PC-9 (cell line): ENCODE results near the gene C2CD4C. TPM values are rescaled to one million over a fixed set of nuclear protein-coding genes. Genes with fewer than 3 reads are reported as not detected.
"Not testable (repeated sequence)": the region's sequence is repeated elsewhere in the genome, so short reads cannot be mapped to it uniquely, and the experiment has no call there.

Experiments used
- BruUV-seq: library from RNA; stranded (reverse); fragments of 400-500 nt; replicated peaks from 2 replicates; lab custom pipeline; 2021; lab: Mats Ljungman, UMichigan
- CTCF ChIA-PET: fragments of 300-600 bp; sonication (Branson Sonifier 250); formaldehyde crosslinking; loops from one replicate; lab custom pipeline; 2022; ENCODE audit warnings: antibody characterized with exemption; lab: Charles Lee
- POLR2A ChIA-PET: fragments of 300-600 bp; sonication (Branson Sonifier 250); formaldehyde crosslinking; loops from one replicate; lab custom pipeline; 2022; ENCODE audit warnings: antibody characterized with exemption; ENCODE audit not compliant: unreplicated experiment; lab: Charles Lee
- DNase-seq, 2 experiments: peaks; one replicate each; pipeline versions ENCODE4 v3.0.0 to v3.0.0-alpha.2; 2015 to 2022; ENCODE audit warnings: mixed read lengths in 1 of 2
- H2AFZ ChIP-seq: fragments of 200-600 bp; sonication (generic); 2 replicates; pipeline ENCODE4 v1.8.1; 2017; ENCODE audit warnings: antibody characterized with exemption
- H3F3A ChIP-seq: fragments of 200-600 bp; sonication (generic); 2 replicates; pipeline ENCODE4 v1.8.1; 2017; ENCODE audit warnings: antibody characterized with exemption, mild to moderate bottlenecking, low read depth; ENCODE audit not compliant: insufficient read depth
- H3K27ac ChIP-seq: fragments of 200-600 bp; sonication (generic); 2 replicates; pipeline ENCODE4 v1.6.1; 2016; ENCODE audit warnings: mixed run types
- H3K27me3 ChIP-seq: fragments of 200-600 bp; sonication (generic); 2 replicates; pipeline ENCODE4 v1.6.1; 2016; ENCODE audit warnings: low read depth, mixed run types; ENCODE audit not compliant: insufficient read depth
- H3K36me3 ChIP-seq: fragments of 200-600 bp; sonication (generic); 2 replicates; pipeline ENCODE4 v1.6.1; 2016; ENCODE audit warnings: low read depth, mixed run types
- H3K4me1 ChIP-seq: fragments of 200-600 bp; sonication (generic); replicated peaks from 2 replicates; pipeline ENCODE4 v1.6.1; 2016; ENCODE audit warnings: mixed run types; ENCODE audit not compliant: insufficient read depth
- H3K4me2 ChIP-seq: fragments of 200-600 bp; sonication (generic); 2 replicates; pipeline ENCODE4 v1.6.1; 2017; ENCODE audit warnings: mixed run types
- H3K4me3 ChIP-seq: fragments of 200-600 bp; sonication (generic); 2 replicates; pipeline ENCODE4 v1.6.1; 2016; ENCODE audit warnings: mixed run types
- H3K79me2 ChIP-seq: fragments of 200-600 bp; sonication (generic); 2 replicates; pipeline ENCODE4 v1.6.1; 2017; ENCODE audit warnings: low read depth, mixed run types
- H3K9me2 ChIP-seq: fragments of 200-600 bp; sonication (generic); 2 replicates; pipeline ENCODE4 v1.8.1; 2017; ENCODE audit warnings: mild to moderate bottlenecking; ENCODE audit not compliant: insufficient read depth
- H3K9me3 ChIP-seq: fragments of 200-600 bp; sonication (generic); 2 replicates; pipeline ENCODE4 v1.8.1; 2016; ENCODE audit warnings: low read depth; ENCODE audit not compliant: insufficient read depth
- H4K20me1 ChIP-seq: fragments of 200-600 bp; sonication (generic); 2 replicates; pipeline ENCODE4 v1.8.1; 2017; ENCODE audit not compliant: insufficient read depth
- CTCF ChIP-seq: fragments of 200-600 bp; sonication (generic); conservative IDR thresholded peaks from 2 replicates; pipeline ENCODE4 v1.6.1; 2017; ENCODE audit warnings: mixed run types, antibody characterized with exemption, mild to moderate bottlenecking, moderate library complexity
- EZH2 ChIP-seq: fragments of 200-600 bp; sonication (generic); IDR thresholded peaks from 2 replicates; pipeline ENCODE4 v1.8.0; 2017; ENCODE audit warnings: antibody characterized with exemption, low read depth
- intact Hi-C: fragments of 100-400 bp; cut with micrococcal nuclease; formaldehyde crosslinking; loops from one replicate; pipeline ENCODE4 v1.10.0; 2022; ENCODE audit not compliant: unreplicated experiment
- total RNA-seq: library from RNA; stranded (reverse); gene quantifications from 2 replicates; pipeline ENCODE4 v1.2.3, GENCODE V29; 2021

Gene C2CD4C
- total RNA-seq, 1 experiment from 2014 or later: 1.2 TPM

GRCh38 chr19:395467-395866 lies 13.5 kb downstream of the C2CD4C start:
- Histone ChIP-seq H4K20me1 (no peaks in the 10 kb centered on the region), H3K27me3 (peaks cover 37% of the 10 kb centered on the region), H3K79me2 (no peaks in the 10 kb centered on the region), H3F3A (peaks cover 5% of the 10 kb centered on the region; the same call in 1 of the 2 replicates), H3K9me2 (no peaks in the 10 kb centered on the region), H2AFZ (no peak overlapping the region), H3K36me3 (no peaks in the 10 kb centered on the region), H3K4me2 (no peak overlapping the region), H3K4me3 (no peak overlapping the region), H3K4me1 (no peaks in the 10 kb centered on the region), H3K27ac (no peak overlapping the region), H3K9me3 (no peaks in the 10 kb centered on the region)
- ChIA-PET CTCF (no interaction called here), POLR2A (no interaction called here)
- intact Hi-C loops: no loop called here
- DNase-seq: no peak
- TF ChIP-seq EZH2 (no peak), CTCF (no peak)
- no TSS peak for BruUV-seq

- DNase-seq, H3K4me1 ChIP-seq, H3K79me2 ChIP-seq, H3K4me3 ChIP-seq, H4K20me1 ChIP-seq, H3K4me2 ChIP-seq, H3F3A ChIP-seq, POLR2A ChIA-PET, H3K36me3 ChIP-seq, H3K9me2 ChIP-seq, H3K27ac ChIP-seq, CTCF ChIA-PET, BruUV-seq, H2AFZ ChIP-seq, intact Hi-C loops, H3K9me3 ChIP-seq: not testable (repeated sequence)
- H3K27me3 ChIP-seq: peaks cover 43% of the 10 kb centered on the region
Measured at GRCh38 chr19:394857-395256, 14.1 kb downstream of the C2CD4C start.

- intact Hi-C loops, H3F3A ChIP-seq, H3K79me2 ChIP-seq, H3K9me2 ChIP-seq, CTCF ChIA-PET, BruUV-seq, H2AFZ ChIP-seq, DNase-seq, H3K4me2 ChIP-seq, H3K27ac ChIP-seq, H3K4me3 ChIP-seq, H3K36me3 ChIP-seq, H3K4me1 ChIP-seq, H4K20me1 ChIP-seq, H3K9me3 ChIP-seq, POLR2A ChIA-PET: not testable (repeated sequence)
- H3K27me3 ChIP-seq: peaks cover 45% of the 10 kb centered on the region
Measured at GRCh38 chr19:393560-393959, 15.4 kb downstream of the C2CD4C start.

GRCh38 chr19:392375-392970 lies 16.5 kb downstream of the C2CD4C start:
- no peak for TF ChIP-seq EZH2
- peaks cover 37% of the 10 kb centered on the region for H3K27me3 ChIP-seq
- no peak overlapping the region for H2AFZ ChIP-seq
- no peaks in the 10 kb centered on the region for H3K9me3 ChIP-seq
- H3F3A ChIP-seq: peaks cover 5% of the 10 kb centered on the region; the same call in 1 of the 2 replicates
- no peaks in the 10 kb centered on the region for H3K9me2 ChIP-seq
- intact Hi-C loops: no loop called here
- no peaks in the 10 kb centered on the region for H3K36me3 ChIP-seq
- no TSS peak for BruUV-seq
- POLR2A ChIA-PET: no interaction called here
- H3K79me2 ChIP-seq: no peaks in the 10 kb centered on the region
- DNase-seq: no peak
- no peak overlapping the region for H3K4me3 ChIP-seq
- no peak overlapping the region for H3K27ac ChIP-seq
- no peaks in the 10 kb centered on the region for H4K20me1 ChIP-seq
- CTCF ChIA-PET: no interaction called here
- no peaks in the 10 kb centered on the region for H3K4me1 ChIP-seq
- no peak overlapping the region for H3K4me2 ChIP-seq
